K562 (cell line): ENCODE results near the gene GINS1. TPM values are rescaled to one million over a fixed set of nuclear protein-coding genes. Genes with fewer than 3 reads are reported as not detected.

ENCODE experiments used
- ATAC-seq: fragments of 200-7000 bp; cut with Tn5 transposase; 3 replicates; pipeline ENCODE4 v1.9.1; 2020; ENCODE audit warnings: moderate library complexity
- BruUV-seq: library from RNA; stranded (reverse); fragments of 400-500 nt; replicated peaks from 2 replicates; lab custom pipeline; 2021; lab: Mats Ljungman, UMichigan
- CTCF ChIA-PET: fragments of 300-600 bp; formaldehyde crosslinking; extraction: SDS; loops from one replicate; lab custom pipeline; 2021; ENCODE audit warnings: low intra/inter-chr PET ratio; lab: Yijun Ruan, JAX
- POLR2A ChIA-PET: fragments of 300-600, 350-650 bp; sonication (Branson Sonifier 250); formaldehyde crosslinking; extraction: SDS; loops from one replicate; lab custom pipeline; 2021; ENCODE audit warnings: antibody characterized with exemption, inconsistent platforms; lab: Yijun Ruan, JAX
- DNase-seq, 4 experiments: peaks; one replicate each; pipeline versions ENCODE4 v3.0.0 to v3.0.0-alpha.2; 2011 to 2018; ENCODE audit warnings: low spot score in 3 of 4, mixed read lengths in 3 of 4; ENCODE audit errors: extremely low read depth in 1 of 4
- FAIRE-seq: peaks from 2 replicates; lab custom pipeline; 2011; peaks lifted over from hg19 to GRCh38; lab: Jason Lieb, UNC
- H2AFZ ChIP-seq: 2 replicates; pipeline ENCODE4 v1.6.0; 2011; ENCODE audit warnings: low read depth, low read length, control low read depth, inconsistent platforms
- H3K27ac ChIP-seq: fragments of 200-600 bp; 3 replicates; pipeline ENCODE4 v1.8.0; 2011; ENCODE audit warnings: low read depth, mild to moderate bottlenecking, control low read depth, inconsistent platforms, low read length, moderate library complexity, mixed read lengths; ENCODE audit errors: extremely low read depth
- H3K27me3 ChIP-seq, 2 experiments: fragments of 300-600 bp in 1 of 2; 2 replicates in 1 of 2; 3 replicates in 1 of 2; pipeline versions ENCODE4 v1.6.0 to v1.8.0; 2011; ENCODE audit warnings: inconsistent platforms in 2 of 2, low read length in 2 of 2, mild to moderate bottlenecking in 1 of 2, mixed read lengths in 1 of 2, moderate library complexity in 1 of 2; ENCODE audit not compliant: control insufficient read depth in 2 of 2, insufficient read depth in 2 of 2
- H3K36me3 ChIP-seq: fragments of 300-600 bp; 3 replicates; pipeline ENCODE4 v1.8.0; 2011; ENCODE audit warnings: mild to moderate bottlenecking, low read length, inconsistent platforms; ENCODE audit not compliant: control insufficient read depth, insufficient read depth
- H3K4me1 ChIP-seq, 2 experiments: fragments of 200-600 bp in 1 of 2; replicated peaks in 1 of 2; 2 replicates in 1 of 2; 3 replicates in 1 of 2; pipeline versions ENCODE4 v1.5.1 to v1.8.0; 2011; ENCODE audit warnings: inconsistent platforms in 2 of 2, low read length in 2 of 2, mild to moderate bottlenecking in 1 of 2, mixed read lengths in 1 of 2, moderate library complexity in 1 of 2; ENCODE audit not compliant: control insufficient read depth in 2 of 2, insufficient read depth in 2 of 2
- H3K4me2 ChIP-seq: 2 replicates; pipeline ENCODE4 v1.6.1; 2011; ENCODE audit warnings: low read length, control low read depth, inconsistent platforms, mixed read lengths; ENCODE audit not compliant: insufficient read depth
- H3K4me3 ChIP-seq: fragments of 200-600 bp; sonication (generic), shearing (Covaris generic); 2 replicates; pipeline ENCODE4 v1.5.1; 2016; ENCODE audit warnings: control low read depth, inconsistent platforms
- H3K79me2 ChIP-seq: fragments of 200-600 bp; 3 replicates; pipeline ENCODE4 v1.8.0; 2011; ENCODE audit warnings: low read length, inconsistent platforms; ENCODE audit not compliant: control insufficient read depth, insufficient read depth
- H3K9ac ChIP-seq, 2 experiments: 2 replicates each; pipeline versions ENCODE4 v1.6.0 to v1.6.1; 2011; ENCODE audit warnings: low read depth in 2 of 2, low read length in 2 of 2, control low read depth in 1 of 2, inconsistent platforms in 1 of 2, mild to moderate bottlenecking in 1 of 2, mixed read lengths in 1 of 2; ENCODE audit not compliant: insufficient read depth in 1 of 2
- H3K9me1 ChIP-seq: one replicate; pipeline ENCODE4 v1.6.0; 2011; ENCODE audit warnings: inconsistent platforms, mild to moderate bottlenecking, low read length, moderate library complexity; ENCODE audit not compliant: control insufficient read depth, insufficient read depth
- H3K9me3 ChIP-seq: replicated peaks from 2 replicates; pipeline ENCODE4 v1.5.1; 2011; ENCODE audit warnings: low read depth, low read length, inconsistent platforms; ENCODE audit not compliant: control insufficient read depth, insufficient read depth
- H4K20me1 ChIP-seq: replicated peaks from 2 replicates; pipeline ENCODE4 v1.6.1; 2011; ENCODE audit warnings: low read length, inconsistent platforms, mixed read lengths; ENCODE audit not compliant: control insufficient read depth, insufficient read depth
- BCLAF1 ChIP-seq, 2 experiments: fragments of 450-650 bp in 1 of 2; IDR thresholded peaks; 2 replicates each; pipeline ENCODE4 v1.6.1; 2011 to 2017; ENCODE audit warnings: low read depth in 2 of 2, antibody characterized with exemption in 1 of 2, borderline replicate concordance in 1 of 2, low read length in 1 of 2, mild to moderate bottlenecking in 1 of 2, mixed read lengths in 1 of 2; ENCODE audit not compliant: control insufficient read depth in 1 of 2
- DMBX1 ChIP-seq: fragments of 250-450 bp; sonication (Bioruptor Pico); IDR thresholded peaks from 2 replicates; pipeline ENCODE4 v1.8.0; 2022; ENCODE audit warnings: inconsistent platforms, mild to moderate bottlenecking, moderate library complexity, borderline replicate concordance
- KHSRP ChIP-seq: fragments of 450-650 bp; IDR thresholded peaks from 2 replicates; pipeline ENCODE4 v1.6.1; 2017
- TAF15 ChIP-seq: fragments of 200-400 bp; formaldehyde crosslinking; IDR thresholded peaks from 2 replicates; pipeline ENCODE4 v1.6.1; 2017; ENCODE audit warnings: mild to moderate bottlenecking, low read depth, low read length, moderate library complexity
- WGBS: fragments of 100-300 bp; shearing (Covaris generic); methylation state at CpG from one replicate; pipeline ENCODE4 v1.1.6; 2016; ENCODE audit warnings: low coverage, mixed read lengths; ENCODE audit not compliant: insufficient coverage; ENCODE audit errors: missing lambda C conversion rate; 5-methylcytosine and 5-hydroxymethylcytosine counted together
- in situ Hi-C: fragments of 300-500 bp; cut with MboI; formaldehyde crosslinking; loops from 4 replicates; pipeline ENCODE4 v1.15.0; 2018; ENCODE audit warnings: inconsistent platforms, mixed read lengths
- intact Hi-C: fragments of 100-400 bp; cut with micrococcal nuclease; formaldehyde crosslinking; loops from 2 replicates; pipeline ENCODE4 v1.14.2; 2022
- polyA plus RNA-seq, 8 experiments: library from polyadenylated mRNA; depleted of rRNA in 4 of 8; stranded (reverse) in 5 of 8; unstranded in 3 of 8; fragments of >200 nt; fragmentation: Nextera tagmentation in 2 of 8; fragmentation: Illumina TruSeq in 1 of 8; extraction: Ambion mirVana in 2 of 8; extraction: Trizol in 1 of 8; gene quantifications; 2 replicates each; pipeline versions ENCODE4 v1.2.1 to v1.2.3, GENCODE V29; 2011 to 2014; ENCODE audit warnings: inconsistent platforms in 1 of 8, missing spikeins in 1 of 8
- total RNA-seq, 7 experiments: library from RNA; depleted of rRNA in 6 of 7; stranded (reverse); fragments of >200 nt in 6 of 7; fragmentation: Illumina TruSeq in 2 of 7; extraction: Trizol in 2 of 7; gene quantifications; 2 replicates each; pipeline versions ENCODE4 v1.2.1 to v1.2.3, GENCODE V29; 2011 to 2021; ENCODE audit warnings: low replicate concordance in 1 of 7

Gene GINS1
- total and polyA plus RNA-seq, 9 of the 15 experiments (the other 6 are each of a cell fraction or from before 2014, with no cell fraction given) = 13.1 to 31.8 (median 24.1) TPM

- Histone ChIP-seq H3K27ac (no peak overlapping the region), H3K9me3 (no peaks in the 10 kb centered on the region), H2AFZ (no peak overlapping the region), H3K9ac (no peak overlapping the region), H4K20me1 (no peaks in the 10 kb centered on the region), H3K9me1 (no peaks in the 10 kb centered on the region), H3K4me3 (no peak overlapping the region), H3K27me3 (peaks cover 4 to 9% of the 10 kb centered on the region in 2 experiments; a peak in 4 of 5 replicates), H3K4me1 (peaks cover 7 to 12% of the 10 kb centered on the region in 2 experiments; a peak in 4 of 5 replicates), H3K36me3 (no peaks in the 10 kb centered on the region), H3K79me2 (no peaks in the 10 kb centered on the region), H3K4me2 (no peak overlapping the region)
- FAIRE-seq (no peak), DNase-seq (no peak), ATAC-seq (no peak)
- in situ Hi-C loops (no loop called here), intact Hi-C loops (no loop called here)
- ChIA-PET POLR2A (interaction anchor here (0.5 kb wide), 1 partner anchor 8 kb away, joined by 3 read pairs; no protein-coding TSS in a partner anchor), CTCF (no interaction called here)
- WGBS = 8% methylated on average over 6 of the region's 18 CpGs
- TF ChIP-seq TAF15 (no peak), DMBX1 (CRISPR knock-in tag) (no peak), BCLAF1 (IDR thresholded peaks at IDR 0.05; ENCODE audit: borderline replicate concordance in 1 of 2, control insufficient read depth in 1 of 2, low read depth in 2 of 2, low read length in 1 of 2) (no peak), KHSRP (no peak)
- no TSS peak for BruUV-seq
Observed at GRCh38 chr20:25468126-25469075, 60.9 kb downstream of the GINS1 start.
